GM19468 (cell line): Measurements from ENCODE around the gene CASQ2.

ENCODE experiments used
- ATAC-seq: cut with Tn5 transposase; IDR thresholded peaks from one replicate; pipeline ENCODE4 v1.9.1; 2021; ENCODE audit warnings: mild to moderate bottlenecking, moderate library complexity, moderate number of reproducible peaks; ENCODE audit not compliant: unreplicated experiment; ENCODE audit errors: extremely low read depth

The CASQ2 gene

GRCh38 chr1:115768549-115768948 lies at the start of gene CASQ2:
Gene CASQ2, minus strand, starts transcription at chr1:115768714. Its CDS starts 173 bp downstream, at chr1:115768541.
- no peak for ATAC-seq

DNA sequence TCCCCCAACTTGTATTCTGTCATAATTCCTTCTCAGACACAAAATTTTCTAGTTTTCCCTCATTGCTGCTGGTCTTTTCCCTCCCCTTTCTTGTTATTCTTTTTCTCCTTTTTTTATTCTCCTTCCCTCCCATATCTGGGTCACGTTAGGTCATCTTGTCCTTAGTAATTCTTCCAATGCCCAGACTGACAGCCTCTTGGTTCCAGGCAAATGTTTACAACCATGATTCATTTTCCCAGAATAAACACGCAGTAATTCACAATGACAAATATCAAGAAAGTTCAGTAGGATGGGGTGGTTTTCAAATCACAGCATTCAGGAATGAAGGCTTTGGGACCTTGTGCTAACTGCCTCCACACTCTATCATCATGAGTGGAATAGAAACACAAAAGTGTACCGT lies 47.2 kb upstream of the CASQ2 start:
- ATAC-seq, result no peak

DNA sequence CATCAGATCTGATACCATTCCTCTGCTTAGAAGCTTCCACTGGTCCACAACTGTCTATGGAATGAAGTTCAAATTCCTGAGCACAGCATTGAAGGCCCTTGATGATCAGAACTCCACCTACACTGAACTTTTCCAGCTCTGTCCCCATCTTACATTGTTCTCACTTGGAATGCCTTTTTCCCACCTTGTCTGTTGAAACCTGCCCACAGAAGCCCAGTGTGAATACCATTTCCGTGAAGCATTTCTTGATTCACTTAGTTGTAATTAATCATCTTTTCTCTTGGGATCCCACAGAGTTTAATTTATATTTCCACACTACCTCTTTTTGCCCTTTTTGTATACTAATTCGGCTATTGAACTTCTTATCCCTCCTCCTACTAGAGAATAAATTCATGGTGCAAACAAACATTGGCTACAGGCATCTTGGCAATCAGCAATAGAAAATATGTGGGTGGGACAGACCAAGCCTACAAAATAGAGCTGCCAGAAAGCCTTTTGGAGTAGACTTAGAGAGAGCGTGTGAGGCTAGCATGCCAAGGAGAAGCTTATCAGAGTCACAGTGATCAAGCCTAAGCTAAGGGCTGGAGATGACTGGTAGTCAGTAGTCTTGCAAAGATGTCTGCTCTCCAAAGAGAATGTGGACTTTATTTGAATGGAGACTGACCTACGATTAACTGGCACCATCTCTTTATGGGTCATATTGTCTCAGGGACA lies 46.3 kb upstream of the CASQ2 start:
- ATAC-seq, result no peak

DNA sequence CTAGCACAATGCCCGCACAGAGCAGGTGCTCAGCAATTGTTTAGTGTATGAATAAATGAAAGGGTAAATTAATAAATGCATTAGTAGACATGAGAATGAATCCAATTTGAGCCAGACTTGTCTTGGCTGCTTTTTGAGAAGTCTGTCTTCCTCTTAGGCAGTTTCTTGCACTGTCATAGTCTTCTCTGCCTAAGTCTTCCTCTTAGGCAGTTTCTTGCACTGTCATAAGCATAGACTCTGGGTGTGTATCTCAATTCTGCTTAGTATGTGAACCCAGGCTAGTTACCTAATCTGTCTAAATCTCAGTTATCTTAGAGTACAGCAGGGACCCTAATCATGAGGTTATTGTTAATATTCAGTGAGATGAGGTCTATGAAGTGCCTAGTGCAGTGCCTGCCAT lies 45.2 kb upstream of the CASQ2 start:
- ATAC-seq, result no peak

- no peak for ATAC-seq
These were observed 42.8 kb upstream of the CASQ2 start for GRCh38 chr1:115811140-115811828.

- ATAC-seq, result no peak
These were observed 42.1 kb upstream of the CASQ2 start for GRCh38 chr1:115810609-115811008.

DNA sequence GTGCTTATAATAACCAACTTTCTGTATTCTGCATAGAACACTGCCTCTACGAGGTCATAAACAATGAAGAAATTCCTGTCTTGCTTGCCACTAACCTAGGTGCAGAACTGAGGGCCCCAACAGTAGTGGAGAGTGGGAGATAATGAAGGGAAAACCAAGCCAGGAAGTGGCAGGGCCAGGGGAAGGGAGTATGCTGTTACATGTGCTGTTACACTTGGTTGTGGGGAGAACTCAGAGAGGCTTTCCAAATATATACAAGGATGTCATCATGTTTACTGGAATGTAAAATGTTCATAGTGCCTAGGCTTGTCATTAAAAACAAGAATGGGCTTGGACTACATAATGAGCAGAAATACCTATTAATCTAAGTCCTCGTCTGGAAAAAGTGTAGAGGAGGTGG lies 41.3 kb upstream of the CASQ2 start:
- ATAC-seq, result no peak

- ATAC-seq, result no peak
These were observed 40.6 kb upstream of the CASQ2 start for GRCh38 chr1:115809076-115809475.

- no peak for ATAC-seq
These were observed 39.2 kb upstream of the CASQ2 start for GRCh38 chr1:115807723-115808122.

GRCh38 chr1:115805597-115805996 lies 37.1 kb upstream of the CASQ2 start:
- ATAC-seq, result no peak

- no peak for ATAC-seq
These were observed 33.9 kb upstream of the CASQ2 start for GRCh38 chr1:115802416-115802815.

GRCh38 chr1:115797486-115797885 lies 29.0 kb upstream of the CASQ2 start:
- no peak for ATAC-seq

DNA sequence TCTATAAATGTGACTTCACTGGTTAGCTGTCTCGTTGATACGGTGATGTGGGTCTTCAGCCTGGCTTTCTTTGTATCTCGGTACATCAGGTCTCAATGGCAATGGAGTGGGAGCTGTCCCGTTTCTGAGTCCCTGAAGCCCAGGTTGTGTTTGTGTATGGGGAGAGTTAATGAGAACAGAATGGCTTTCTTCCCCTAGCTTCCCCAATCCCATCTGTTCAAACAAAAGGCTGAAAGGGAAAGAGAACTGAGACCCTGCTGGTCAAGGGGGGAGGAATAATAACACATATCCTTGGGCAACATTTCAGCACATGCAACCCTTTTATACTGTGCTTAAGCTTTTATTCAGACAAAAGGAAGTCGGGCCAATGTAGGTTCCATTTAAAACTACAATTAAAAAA lies 28.4 kb upstream of the CASQ2 start:
- no peak for ATAC-seq

DNA sequence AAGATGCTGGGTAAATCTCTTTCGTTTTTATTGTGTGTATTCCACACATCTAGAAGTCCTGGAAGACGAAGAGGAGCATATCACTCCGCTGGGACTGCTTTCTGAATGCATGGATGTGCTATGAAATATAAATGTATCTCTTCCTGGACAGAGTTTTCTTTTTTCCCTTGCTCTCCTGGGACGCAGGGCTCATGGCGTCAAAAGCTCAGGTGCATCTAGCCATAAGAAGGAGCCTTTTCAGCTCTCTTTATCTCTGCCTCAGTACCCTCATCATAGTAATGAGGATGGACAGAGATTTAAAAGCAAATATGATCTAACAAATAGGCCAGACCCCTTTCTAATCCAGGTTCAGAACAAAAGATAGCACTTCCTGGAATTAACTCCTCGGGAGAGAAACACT lies 27.5 kb upstream of the CASQ2 start:
- no peak for ATAC-seq

GRCh38 chr1:115794976-115795639 lies 26.6 kb upstream of the CASQ2 start:
- no peak for ATAC-seq

GRCh38 chr1:115793162-115793561 lies 24.6 kb upstream of the CASQ2 start:
- no peak for ATAC-seq

DNA sequence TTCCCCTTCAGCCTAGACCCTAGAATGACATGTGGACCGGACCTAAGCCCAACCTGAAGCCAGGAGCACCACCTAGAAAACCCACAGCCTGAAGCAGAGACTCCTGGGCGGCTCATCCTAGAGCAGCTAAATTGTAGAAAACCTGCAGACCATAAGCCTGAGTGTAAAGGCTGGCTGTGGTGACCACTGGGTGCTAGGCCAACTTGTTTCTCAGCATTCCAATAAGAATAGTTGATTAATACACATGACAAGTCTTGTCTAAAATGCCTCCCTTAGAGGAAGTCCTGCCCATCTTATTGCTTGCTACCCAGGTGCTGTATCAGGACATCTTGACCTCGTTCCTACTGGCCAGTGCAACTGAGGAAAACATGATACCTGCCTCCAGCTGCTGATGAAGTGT lies 23.3 kb upstream of the CASQ2 start:
- no peak for ATAC-seq

DNA sequence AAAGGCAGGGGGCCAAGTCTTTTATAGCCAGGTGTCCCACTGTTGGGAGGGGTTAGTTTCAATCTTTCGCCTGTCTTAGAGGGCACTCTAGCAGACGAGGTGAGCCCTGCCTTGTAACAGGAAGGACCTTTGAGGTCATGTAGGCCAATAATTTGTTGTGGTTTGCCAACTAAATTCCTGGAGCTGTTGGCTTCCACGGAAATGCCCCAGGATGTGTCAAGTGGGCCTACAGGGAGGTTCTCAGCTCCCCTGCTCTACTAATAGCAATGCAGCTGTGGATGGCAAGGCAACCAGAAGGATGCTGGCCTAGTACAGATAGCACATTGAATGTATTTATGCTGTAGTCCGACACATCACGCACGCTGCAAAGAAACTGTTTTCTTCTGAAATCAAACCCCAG lies 22.3 kb upstream of the CASQ2 start:
- ATAC-seq, result no peak

DNA sequence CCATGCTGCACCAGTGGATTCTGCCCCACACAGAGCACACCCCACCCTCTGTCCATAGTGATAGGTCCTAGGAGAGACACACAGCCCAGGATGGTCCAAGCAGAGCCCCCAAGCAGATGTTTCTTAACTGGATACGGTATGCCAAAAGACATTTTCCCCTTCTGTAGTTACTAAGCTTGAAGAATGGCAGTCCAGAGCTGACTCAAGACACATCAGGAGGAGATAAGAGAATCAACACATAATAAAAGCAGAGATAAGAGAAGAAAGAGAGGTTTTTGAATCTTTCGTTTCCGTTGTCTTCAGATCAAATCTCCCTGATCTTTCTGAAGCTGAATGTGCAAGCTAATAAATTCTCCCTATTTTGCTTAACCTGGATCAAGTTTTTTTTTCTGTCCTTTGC lies 21.8 kb upstream of the CASQ2 start:
- ATAC-seq, result no peak

DNA sequence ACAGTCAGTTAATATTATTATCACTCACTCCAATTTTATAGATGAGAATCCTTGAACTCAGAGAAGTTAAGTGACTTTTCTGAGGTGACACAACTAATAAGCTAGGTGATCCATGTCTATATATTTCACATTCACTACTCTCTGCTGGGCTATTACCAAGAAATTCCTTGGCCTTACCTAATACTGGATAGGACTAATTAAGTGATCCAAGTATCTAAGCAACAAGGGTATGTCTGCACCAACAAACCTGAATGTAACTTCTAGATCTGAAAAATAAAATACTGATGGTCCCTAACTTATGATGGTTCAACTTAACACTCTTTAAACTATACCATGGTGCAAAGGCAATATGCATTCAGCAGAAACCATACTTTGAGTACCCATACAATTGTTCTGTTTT lies 14.8 kb upstream of the CASQ2 start:
- ATAC-seq, result no peak

DNA sequence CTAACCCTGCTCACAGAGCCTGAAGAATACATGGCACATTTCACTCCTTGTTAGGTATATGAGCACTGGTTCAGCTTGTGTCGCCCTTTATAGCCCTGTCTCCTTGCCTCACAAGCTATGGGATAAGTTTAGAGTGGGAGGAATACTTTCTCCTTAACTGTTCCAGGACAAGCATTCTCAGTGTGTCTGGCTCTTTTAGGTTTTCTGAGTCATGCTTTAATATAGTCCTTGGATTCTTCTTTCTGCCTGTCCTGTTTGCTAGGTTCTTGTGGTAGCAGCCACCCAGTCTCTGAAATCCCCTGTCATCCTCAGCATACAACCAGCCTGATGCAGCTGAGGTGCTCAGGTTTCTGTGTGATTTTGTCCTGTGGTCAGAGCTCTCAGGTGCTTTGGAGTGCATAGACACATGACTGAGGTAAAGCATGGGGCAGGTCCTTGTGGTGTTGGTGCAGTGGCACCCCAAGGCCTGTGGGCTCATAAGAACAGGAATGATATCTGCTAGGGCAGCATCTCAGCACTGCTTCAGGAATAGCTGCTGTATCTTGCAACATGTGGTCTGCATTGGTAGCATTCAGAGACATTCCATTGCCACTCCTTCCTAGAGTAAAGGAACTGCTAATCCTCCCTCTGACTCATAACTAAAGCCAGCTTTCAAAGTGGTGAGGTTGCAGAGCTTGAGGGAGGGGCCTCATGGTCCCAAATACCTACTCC lies 14.2 kb upstream of the CASQ2 start:
- ATAC-seq, result no peak
